ELF-1 (cell line): ENCODE measurements around the gene TENM3.
"Not testable (repeated sequence)": the region's sequence is repeated elsewhere in the genome, so short reads cannot be mapped to it uniquely, and the experiment has no call there.

Experiments
- DNase-seq: peaks from one replicate; pipeline ENCODE4 v3.0.0-alpha.2; 2016; ENCODE audit warnings: low read depth, low spot score

The TENM3 gene

DNA sequence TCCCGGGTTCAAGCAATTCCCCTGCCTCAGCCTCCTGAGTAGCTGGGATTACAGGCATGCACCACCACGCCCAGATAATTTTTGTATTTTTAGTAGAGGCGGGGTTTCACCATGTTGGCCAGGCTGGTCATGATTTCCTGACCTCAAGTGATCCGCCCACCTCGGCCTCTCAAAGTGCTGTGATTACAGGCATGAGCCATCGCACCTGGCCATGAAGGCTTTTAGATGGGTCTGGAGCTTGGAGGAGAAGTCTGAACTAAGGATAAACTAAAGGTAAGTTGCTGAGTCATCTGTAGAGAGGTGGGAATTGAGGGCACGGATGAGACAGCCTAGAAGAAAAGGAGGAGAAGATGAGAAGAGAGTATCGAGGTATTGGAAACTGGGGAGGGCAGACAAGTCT lies at the start of gene TENM3:
TENM3 (plus strand) TSS at position 199 of the 400 bp plus-strand sequence. CDS start 80,619 bp downstream, outside the sequence.
- not testable (repeated sequence) for DNase-seq

DNA sequence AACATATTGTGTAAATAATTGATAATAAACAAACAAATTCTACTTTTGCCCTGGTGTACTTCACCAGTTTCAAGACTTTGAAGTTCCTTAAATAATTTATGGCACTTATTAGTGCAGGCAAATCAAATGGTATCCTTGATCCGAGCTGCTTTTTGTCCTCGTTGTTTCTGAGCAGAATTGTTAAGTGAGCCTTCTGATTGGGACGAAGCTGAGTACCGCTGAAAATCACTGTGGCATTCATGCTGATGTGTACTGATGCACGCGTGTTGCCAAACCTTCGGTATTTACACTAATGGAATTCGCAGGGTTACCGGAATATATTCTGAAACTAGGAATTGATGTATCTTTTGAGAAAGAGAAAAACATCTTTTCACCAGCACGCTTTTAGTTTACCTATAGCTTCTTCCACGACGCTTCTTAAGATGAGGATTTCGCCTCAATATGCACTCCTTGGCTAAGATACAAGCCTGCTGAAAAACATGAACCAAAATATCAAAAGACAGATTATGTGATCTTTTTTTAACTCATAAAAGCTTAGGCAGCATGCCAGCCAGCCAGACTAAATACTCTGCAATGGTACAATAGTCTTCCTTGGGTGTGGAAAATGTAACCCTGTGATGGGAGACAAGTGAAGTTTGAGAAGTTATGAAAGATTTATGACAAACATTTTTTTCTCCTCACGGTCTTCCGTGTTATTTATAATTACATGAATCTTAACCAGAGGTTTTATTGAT lies 48.9 kb upstream of the TENM3 start:
- no peak for DNase-seq

DNA sequence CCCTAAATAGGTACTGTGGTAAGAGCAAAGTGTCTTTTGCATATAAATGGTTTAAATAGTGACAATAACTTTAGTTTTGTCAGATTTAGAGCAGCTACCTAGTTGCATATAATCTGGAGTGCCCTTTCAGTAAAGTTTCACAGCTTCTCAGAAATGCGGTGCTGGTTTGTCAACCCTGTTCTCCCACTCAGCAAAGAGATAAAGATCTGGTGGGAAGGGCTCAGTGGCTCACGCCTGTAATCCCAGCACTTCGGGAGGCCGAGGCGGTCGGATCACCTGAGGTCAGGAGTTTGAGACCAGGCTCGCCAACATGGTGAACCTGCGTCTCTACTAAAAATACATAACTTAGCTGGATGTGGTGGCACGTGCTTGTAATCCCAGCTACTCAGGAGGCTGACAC lies 45.6 kb upstream of the TENM3 start:
- DNase-seq, result no peak

DNA sequence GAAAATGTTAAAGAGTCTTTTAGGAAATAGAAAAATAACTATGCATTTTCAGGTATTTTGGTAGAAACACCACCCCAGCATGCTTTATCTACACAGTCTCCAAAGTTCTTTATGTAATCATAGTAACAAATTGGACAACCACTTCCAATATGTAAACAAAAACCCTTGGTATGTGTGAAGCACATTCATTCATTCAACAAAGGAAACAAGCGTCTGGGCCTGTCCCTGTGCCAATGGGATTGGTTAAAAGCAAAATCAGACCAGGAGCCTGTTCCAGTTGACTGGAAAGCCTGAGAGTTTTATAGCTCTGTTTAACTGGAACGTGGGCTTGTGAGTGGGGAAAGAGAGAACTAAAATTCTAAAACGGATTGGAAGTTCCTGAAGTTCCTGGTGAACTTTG lies 41.3 kb upstream of the TENM3 start:
- no peak for DNase-seq

DNA sequence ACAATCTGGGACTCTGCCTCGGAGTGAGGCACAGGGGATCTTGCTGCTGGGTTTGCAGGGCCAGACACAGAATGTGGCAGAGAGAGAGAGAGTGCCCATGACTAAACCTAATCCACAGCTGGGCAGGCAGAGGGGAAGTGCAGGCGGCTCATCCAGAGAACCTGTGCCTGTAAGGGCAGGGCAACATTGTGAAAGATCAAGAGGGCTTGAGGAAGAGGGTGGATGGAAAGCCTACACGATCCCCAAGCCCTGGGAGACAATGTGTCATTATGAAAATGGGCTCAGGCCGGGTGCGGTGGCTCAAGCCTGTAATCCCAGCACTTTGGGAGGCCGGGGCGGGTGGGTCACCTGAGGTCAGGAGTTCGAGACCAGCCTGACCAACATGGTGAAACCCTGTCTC lies 40.6 kb upstream of the TENM3 start:
- no peak for DNase-seq

DNA sequence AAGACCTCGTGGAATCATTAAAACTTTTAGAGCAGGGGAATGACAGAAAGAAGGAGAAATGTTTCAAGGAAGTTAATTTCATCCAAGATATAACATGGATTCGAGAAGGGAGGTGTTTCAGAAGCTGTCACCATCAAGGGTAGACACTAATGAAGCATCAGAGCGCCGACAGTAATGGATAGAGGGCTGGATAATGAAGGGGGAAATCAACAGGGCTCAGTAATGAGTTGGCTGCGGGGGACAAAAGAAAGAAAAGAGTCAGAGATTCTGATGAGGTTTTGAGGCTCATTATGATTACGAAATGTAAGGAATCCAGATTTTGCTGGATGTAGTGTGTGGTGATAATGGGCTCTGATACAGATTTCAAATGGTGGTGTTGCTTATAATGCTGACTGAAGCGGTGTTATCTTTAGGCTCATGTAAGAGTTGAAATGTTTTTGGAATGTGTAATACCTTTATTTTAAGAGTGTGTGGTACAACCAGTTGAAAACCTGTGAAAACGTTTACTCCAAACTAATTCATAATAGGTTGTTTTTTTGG lies 39.3 kb upstream of the TENM3 start:
- DNase-seq, result no peak

DNA sequence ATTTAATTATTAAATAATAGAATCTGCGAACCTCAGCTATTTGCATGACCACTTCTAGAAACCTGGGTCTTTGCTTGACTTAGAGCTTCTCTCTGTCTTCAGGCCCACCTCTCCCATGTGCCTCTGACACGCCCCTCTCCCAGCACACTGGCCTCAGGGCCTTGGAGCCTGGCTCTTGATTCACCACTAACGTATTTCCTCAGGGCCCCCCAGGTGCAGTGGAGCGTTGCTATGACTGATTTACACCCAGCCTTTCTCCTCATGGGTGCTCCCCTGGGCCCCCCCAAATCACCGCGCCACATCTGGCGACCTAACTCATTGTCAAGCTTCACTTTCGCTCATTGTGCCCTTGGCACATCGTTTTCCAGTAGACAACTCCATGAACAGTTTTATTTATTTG lies 37.9 kb upstream of the TENM3 start:
- DNase-seq, result peak; percentile 33

DNA sequence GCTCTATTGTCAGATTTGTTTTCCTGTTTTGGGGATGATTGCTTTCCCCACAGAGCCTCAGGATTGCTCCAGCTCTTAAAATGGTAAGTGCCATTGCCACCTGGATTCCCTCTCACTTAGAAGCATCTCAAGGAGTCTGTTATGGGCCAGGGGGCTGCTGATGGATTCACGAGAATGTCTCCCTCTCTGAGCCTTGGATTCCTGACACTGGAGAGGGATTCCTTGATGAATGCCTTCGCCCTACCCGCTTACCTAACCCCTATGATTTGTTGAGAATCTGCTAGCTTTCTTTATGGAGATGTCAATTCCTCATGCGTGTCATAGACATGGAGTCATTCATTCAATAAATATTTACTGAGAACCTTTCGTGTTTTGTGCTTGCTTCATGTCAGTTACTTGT lies 36.9 kb upstream of the TENM3 start:
- DNase-seq, result no peak

DNA sequence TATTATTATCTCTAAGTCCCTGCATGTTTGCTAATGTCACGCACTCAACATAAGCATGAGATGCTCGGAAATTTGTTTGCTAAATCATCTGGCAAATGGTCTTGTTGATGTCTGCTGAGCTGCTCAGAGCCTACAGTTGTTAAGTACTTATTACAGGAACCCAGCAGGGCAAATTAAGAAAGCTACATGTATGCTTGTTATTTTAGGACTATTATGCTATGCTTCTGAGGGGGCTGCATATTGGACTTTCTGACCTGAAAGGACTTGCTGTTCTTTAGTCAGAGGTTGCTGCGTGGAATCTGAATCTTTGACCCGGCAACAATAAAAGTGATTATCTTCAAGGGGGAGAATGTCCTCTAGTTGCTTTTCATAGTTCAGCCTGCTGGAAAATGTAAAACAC lies 36.3 kb upstream of the TENM3 start:
- no peak for DNase-seq

DNA sequence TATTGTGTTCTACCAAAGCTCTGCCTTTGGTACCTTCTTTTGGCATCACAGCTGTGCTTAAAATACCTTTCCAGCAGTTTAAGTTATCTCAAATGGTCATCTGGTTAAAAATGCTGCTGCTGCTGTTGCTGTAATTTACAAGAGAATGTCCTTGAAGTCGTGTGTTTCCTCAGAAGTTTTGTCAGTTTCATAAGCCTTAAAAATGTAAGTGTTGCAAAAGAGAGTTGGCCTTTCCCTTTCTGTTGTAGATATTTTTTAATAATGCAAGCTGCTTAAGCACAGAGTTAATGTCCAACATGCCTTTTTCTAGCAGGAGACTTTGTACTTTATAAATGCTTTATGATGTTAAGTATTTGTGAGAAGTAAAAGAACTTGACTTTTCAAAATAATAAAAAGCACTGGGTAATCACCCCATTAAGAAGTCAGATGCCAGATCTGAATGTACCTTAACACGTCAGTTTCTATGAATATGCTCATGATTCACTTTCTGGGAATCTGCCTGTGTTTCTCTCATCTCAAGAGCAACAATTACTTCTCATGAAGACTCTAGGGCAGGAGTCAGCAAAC lies 35.3 kb upstream of the TENM3 start:
- DNase-seq, result no peak

DNA sequence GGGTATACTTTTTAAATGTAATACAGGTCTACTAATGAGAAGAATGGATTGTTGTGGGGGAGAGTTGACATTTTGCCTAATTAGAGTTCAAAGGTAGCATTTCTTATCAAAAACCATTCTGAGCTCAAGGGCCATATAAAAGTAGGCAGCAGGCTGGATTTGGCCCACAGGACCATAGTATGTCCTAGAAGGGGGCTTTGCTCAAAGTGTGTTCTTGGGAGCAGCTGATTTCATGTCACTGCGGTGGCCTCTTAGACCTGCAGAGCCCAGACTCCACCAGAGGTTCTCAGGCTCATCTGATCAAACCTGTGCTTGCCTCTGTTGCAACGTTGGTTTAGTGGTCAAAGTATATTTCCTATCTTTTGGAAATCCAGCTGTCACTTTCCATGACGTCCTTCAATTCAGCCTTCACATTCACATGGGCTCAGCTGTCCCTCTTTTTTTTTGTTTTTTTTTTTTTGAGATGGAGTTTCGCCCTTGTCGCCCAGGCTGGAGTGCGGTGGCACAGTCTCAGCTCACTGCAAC lies 34.6 kb upstream of the TENM3 start:
- no peak for DNase-seq

DNA sequence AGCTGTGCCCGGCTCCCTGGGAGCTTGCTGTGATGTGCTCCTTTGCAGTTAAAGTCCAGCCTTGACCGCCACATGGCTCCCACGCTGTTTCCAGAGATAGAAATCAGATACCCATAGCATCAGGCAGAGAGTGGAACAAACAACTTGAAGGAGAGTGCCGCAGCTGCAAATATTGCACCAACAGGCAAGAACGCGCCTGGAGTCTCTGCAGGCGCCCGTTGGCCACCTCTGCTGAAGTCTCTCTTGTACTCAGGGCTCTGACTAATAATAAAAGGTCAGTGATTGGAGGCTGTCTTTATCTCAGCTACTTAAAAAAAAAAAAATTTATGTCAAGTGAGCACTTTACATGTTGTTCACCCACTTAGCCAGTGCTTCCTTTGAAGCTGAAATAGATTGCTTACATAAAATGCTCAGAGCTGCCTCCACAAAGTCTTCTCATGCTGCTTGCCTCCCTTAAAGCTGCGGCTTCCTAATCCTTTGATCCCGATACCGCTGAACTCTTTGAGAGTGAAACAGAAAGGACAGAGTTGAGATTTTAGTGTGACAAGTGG lies 30.9 kb upstream of the TENM3 start:
- DNase-seq, result peak; percentile 51

DNA sequence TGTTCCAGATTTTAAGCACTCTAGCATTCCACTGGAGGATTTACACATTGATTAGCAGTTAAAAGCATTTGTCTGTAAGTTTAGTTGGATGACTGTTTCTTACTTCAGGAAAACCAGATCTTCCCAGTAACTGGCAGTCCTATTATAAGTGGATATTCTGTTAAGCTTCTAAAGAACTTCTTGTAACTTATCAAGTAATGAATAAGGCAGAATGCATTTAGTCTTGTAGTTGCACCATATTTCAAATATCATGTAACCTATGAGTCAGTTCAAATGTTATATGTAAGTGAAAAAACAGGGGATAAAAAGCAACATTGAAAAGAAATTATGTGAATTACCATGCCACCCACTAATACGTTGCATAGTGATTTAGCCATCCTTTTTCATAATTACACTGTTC lies 30.2 kb upstream of the TENM3 start:
- DNase-seq, result no peak

DNA sequence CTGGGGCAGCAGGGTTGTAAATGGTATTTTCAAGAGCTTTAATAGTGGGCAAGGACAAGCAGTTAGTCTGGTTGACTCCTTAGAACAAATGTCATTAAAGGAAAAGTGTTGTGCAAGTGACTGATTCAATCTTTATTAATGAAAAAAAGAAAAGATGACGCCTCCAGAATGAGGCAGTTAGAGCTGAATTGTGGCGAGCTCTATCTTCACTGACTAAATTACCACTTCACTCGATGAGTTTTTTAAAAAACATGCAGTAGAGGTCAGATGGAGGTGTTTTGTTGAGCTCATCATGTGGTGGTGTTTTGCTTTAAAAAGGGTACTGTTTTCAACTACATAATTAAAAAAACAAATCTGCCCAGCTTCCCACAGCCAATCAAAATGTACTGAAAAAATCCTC lies 28.1 kb upstream of the TENM3 start:
- DNase-seq, result no peak

DNA sequence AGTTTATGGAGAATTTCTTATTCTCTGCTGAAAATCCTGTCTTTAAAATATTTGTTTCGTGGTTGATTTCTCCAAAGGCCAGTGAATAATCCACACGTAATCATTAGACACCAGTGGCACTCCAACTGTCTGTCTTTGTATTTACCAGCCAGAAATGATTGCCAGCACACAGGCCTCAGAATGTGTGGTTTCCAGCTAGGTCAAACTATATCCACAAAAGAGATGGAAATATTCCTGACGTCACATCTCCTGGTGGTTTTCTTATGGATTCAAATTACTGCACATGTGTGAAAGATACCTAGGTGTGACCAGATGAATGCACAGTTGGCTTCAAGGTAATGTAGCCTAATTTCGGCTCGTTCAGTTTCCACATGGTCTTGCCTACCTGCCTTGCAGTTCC lies 27.2 kb upstream of the TENM3 start:
- DNase-seq, result no peak

DNA sequence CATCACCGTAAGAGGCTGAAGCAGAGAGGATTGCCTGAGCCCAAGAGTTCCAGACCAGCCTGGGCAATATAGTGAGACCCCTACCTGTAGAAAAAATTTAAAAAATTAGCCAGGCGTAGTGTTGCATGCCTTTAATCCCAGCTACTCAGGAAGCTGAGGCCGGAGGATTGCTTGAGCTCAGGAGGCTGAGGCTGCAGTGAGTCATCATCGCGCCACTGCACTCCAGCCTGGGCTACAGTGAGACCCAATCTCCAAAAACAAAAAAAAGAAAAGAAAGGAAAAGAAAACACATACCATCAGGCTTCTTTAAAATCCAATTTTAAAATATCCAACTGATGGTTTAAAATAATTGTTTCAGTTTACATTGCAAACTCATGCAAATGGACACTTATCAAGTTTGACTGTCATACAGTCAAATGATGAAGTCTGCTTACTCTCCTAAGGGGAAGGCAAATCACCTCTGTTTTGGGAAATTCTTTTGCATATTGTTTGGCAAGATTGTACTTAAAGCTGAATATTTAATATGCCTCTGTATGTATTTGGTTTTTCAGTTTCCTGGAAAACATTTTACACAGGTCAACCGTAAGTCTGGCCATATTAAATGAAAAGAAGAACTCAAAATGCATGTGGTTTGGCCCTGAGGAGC lies 23.7 kb upstream of the TENM3 start:
- peak; percentile 29 for DNase-seq

DNA sequence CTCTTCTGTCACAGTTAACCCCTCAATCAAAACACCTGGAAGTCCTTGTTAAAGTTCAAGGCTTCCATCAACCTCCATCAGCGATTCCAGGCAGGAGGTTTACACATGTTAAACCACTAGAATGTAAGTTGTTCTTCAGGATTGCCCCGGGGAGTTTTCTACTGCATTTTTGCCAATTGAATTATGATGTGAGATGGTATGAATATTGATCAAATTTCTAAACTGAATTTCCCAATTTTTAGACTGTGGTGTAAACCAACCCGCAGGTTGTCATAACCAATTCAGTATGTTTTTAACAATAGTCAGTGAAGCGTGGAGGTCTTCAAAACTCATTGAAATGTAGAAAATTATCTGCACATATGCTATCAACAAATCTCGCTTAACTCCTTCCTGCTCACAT lies 21.2 kb upstream of the TENM3 start:
- DNase-seq, result no peak

DNA sequence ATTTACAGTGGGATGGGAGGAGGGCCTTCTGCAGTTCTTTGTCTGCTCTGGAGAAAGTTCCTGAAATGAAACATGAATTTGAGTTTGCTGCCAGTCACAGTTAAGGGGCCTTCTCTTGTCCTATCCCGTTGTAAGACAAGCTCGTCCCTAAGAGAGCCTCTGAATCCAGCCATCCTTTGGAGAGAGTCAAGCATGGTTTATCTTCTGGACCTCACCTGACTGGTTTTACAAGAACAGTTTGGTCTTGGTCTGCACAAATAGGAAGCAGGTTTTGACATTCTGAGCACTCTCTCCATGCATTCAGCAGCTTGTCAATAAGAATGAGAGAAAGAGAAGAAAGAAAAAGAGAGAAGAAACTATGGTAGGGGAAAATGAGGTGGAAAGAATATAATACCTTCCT lies 20.4 kb upstream of the TENM3 start:
- peak; percentile 38 for DNase-seq

DNA sequence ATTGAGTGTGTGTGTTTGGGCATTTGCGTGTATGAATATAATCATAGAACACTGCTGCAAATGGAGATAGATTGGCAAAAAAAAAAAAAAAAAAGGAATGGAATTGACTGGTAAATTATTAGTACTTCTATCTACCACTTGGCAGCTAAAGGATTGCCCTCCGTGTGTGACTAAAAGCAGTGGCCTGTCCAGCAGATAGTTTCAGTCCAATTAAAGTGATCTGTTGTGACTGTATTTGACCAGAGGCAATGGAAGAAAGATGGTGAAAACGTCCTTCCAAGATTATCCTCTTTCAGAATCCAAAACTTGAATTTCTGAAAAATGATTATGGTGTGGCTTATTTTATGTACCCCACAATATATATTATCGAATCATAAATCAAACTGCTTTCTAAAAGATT lies 19.5 kb upstream of the TENM3 start:
- no peak for DNase-seq

DNA sequence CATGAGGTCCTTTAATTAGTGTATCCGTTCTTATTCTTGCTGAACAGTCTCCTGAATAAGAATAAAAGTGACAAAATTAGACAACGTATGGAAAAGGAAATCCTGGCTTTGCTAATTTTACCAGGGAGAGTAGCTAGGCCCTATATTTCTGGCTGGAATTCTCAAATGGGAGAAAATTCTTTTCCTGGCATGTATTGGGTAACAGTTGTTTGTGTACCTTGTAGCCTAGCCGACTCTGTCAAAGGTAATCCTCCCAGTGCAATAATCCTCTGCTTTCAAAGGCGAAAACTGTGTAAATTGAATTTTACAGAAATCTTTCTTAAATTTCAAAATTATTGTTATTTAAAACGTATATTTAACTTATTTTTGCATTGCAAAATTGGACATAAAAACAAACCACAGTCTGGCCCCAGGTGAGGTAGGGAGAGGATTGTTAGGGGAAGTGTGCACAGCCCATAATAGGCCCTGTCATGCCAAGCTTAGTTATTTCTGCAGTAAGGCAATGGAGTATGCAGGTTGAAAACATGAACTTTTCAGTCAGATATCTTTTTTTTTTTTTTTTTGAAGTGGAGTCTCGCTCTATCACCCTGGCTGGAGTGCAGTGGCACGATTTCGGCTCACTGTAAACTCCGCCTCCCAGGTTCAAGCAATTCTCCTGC lies 18.9 kb upstream of the TENM3 start:
- DNase-seq, result no peak

DNA sequence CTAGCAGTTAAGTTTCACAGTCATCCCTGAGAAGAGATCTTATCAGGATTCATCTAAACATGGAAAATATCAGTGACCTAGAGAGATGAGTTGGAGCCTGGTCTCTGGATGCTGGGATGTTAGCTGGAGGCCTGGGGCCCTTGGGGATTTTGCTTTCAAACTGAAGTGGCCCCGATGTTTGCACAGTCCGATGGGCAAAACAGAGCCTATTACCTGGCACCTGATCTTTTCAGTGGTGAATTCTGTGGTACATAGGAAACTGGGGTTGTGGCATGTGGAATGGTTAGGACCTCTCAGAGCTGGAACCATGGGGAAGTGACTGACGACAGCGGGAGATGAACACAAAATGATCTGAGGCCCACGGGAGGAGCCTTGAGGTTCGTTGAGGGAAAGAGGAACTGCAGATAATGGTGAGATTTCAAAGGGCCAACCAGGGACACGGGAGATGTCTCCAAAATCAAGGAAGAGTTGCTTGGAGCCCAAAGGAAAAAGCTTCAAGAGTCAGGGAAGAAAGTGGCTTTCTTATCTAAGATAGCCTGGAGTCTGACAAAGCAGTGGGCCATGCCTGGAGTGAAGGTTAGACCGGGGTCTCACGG lies 17.8 kb upstream of the TENM3 start:
- DNase-seq, result no peak
